H4 (cell line): ENCODE data around the gene TYROBP. TPM values are rescaled to one million over a fixed set of nuclear protein-coding genes. Genes with fewer than 3 reads are reported as not detected.
"Not testable (repeated sequence)": the region's sequence is repeated elsewhere in the genome, so short reads cannot be mapped to it uniquely, and the experiment has no call there.

Experiments used
- DNase-seq: peaks from one replicate; pipeline ENCODE4 v3.0.0-alpha.2; 2015; ENCODE audit warnings: low spot score
- total RNA-seq: library from RNA; depleted of rRNA; stranded (reverse); fragments of >200 nt; shearing (Covaris generic); gene quantifications from 2 replicates; pipeline ENCODE4 v1.2.3, GENCODE V29; 2014; rRNA removed

The TYROBP gene
- total RNA-seq, 1 experiment from 2014 or later, result not detected

DNA sequence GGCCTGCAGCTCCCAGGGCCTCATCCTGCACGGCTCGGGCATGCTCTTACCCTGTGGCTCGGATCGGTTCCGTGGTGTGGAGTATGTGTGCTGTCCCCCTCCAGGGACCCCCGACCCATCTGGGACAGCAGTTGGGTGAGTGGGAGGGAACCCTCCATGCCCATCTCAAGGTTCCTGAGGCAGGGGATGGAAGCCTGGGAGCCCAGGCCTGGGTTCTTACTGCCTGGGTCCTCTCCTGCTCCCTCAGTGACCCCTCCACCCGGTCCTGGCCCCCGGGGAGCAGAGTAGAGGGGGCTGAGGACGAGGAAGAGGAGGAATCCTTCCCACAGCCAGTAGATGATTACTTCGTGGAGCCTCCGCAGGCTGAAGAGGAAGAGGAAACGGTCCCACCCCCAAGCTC is 36.5 kb downstream of the TYROBP start:
- no peak for DNase-seq

DNA sequence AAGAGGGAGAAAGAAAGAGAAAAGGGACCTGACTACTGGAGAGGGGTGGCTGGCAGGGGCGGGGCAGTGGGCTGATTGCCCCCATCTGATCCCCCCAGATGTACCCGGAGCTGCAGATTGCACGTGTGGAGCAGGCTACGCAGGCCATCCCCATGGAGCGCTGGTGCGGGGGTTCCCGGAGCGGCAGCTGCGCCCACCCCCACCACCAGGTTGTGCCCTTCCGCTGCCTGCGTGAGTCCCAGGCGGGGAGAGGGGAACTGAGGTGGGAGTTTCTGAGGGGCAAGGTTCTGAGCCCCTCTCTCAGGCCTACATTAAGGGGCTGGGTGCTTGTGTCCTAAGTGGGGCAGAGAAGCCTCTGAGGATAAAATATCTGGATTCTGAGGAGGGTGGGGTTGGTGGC is 37.3 kb downstream of the TYROBP start:
- no peak for DNase-seq

DNA sequence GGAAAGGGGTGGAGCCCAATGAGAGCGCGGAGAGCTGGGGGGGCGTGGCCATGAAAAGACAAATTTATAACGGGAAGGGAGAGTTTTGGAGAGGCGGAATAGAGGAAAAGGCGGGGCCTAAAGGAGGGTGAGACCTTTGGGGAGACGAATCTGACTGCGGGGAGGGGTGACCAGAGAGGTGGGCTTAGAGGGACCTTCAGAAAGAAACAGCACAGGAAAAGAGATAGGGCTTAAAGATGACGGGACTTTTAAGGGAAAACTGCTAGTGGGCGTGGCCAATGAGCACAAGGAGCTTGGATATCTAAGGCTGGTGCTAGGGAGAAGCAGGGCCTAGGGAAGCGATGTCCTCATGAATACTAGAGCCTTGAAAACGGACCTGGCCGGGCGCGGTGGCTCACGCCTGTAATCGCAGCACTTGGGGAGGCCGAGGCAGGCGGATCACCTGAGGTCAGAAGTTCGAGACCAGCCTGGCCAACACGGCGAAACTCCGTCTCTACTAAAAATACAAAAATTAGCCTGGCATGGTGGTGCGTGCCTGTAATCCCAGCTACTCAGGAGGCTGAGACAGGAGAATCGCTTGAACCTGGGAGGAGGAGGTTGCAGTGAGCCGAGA is 37.9 kb downstream of the TYROBP start:
- DNase-seq, result not testable (repeated sequence)

DNA sequence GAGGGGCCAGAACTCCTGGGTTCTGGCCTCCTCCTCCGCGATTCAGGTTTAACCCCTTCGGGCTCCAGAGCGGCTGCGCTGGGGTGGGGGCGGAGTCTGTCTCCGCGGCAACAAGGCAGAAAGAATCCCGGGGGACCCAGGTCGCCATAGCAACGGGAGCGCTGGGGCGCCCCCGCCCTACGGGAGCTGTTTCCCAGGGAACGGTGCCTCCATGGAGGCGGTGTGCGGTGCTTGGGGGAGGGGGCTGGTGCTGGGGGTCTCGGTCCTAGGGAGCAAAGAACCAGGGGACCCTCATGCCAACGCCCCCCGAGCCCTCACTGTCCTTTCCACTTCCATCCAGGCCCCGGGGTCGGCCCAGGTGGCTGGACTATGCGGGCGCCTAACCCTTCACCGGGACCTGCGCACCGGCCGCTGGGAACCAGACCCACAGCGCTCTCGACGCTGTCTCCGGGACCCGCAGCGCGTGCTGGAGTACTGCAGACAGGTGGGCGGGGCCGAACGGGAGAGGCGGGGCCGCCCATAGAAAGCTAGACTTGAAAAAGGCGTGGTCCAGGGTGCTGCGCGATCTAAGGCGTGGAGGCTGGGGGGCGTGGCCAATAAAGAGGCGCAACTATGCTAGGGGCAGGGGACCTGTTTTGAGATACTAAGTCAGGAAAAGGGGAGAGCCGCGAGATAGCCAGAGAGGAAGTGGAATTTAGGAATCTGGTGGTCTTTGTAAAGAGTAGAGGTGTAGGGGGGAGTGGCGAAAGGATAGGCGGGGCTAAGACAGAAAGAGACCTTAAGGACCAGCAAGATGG is 38.6 kb downstream of the TYROBP start:
- no peak for DNase-seq

DNA sequence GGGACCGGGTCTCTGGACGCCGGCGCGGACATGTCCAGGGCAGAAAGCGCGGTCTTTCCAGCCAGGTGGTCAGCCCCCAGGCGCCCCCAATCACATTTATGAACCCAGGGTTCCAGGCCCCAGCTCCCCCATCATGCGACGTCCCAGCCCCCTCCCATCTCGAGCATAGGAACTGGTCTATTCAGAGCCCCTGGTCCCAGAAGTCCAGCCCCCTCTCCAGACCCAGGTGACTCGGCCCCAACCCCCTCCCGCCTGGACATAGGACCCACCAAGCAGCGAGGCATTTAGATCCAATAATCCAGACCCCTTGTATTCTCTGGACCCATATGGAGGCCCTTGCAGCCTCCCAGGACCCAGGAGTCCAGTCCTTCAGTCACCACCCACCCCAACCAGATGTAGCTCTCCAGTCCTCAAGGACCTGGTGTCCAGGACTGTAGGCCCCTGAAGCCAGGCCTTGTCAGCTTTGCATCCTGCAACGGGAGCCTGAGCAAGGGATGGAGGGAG is 39.2 kb downstream of the TYROBP start:
- no peak for DNase-seq

DNA sequence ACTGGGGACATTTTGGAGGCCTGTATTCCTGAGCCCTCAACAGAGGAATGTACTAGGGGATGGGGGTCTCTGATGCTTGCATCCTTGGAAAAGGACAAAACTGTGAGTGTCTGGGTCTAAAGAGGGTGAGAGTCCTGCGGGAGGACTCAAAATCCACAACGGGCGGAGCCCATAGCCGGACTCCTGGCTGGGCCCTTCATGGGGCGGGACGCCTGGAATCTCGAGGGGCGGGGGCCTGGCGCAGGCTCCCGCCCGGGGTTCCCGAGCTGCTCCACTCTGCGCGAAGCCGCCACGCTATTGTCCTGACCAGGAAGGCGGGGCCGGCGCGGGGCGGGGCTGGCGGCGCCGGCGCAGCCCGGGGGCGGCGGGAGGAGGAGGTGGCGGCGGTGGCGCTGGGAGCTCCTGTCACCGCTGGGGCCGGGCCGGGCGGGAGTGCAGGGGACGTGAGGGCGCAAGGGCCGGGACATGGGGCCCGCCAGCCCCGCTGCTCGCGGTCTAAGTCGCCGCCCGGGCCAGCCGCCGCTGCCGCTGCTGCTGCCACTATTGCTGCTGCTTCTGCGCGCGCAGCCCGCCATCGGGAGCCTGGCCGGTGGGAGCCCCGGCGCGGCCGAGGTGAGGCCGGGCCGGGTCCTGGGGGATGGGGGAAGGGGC is 39.8 kb downstream of the TYROBP start, which contains the start of gene APLP1:
TSS of gene APLP1 (plus strand) at position 403 of the 651 bp plus-strand sequence. CDS start at position 466, 63 bp downstream.
- peak; percentile 61 for DNase-seq

DNA sequence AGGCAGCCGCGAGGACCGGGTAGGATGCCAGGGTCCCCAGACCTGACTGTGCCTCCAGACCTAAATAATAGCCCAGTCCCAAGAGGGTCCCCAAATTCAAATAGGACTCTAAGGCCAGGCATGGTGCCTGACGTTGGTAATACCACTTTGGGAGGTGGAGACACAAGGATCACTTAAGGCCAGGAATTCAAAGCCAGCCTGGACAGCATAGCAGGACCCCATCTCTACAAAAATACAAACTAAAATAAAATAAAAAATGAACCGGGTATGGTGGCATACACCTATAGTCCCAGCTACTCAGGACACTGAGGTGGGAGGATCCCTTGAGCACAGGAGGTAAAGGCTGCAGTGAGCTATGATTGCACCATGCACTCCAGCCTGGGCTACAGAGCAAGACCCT is 45.1 kb downstream of the TYROBP start:
- no peak for DNase-seq

DNA sequence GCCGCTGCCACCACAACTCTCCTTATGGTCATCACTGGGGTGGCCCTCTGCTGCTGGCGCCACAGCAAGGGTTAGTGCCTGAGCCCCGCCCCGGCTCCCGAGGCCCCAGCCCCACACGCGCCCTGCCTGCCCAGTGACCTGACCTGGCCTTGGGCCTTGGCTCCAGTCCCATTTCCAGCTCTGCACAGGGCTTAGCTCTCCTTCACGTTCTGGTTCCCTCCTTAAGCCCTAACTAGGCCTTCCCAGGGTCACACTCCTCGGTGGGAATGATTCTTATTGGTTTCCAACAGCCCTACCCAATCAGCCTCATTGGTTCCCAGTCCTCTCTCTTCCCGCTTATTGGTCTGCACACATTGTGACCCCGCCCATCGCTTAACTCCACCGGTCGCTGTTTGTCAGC is 45.6 kb downstream of the TYROBP start:
- no peak for DNase-seq

DNA sequence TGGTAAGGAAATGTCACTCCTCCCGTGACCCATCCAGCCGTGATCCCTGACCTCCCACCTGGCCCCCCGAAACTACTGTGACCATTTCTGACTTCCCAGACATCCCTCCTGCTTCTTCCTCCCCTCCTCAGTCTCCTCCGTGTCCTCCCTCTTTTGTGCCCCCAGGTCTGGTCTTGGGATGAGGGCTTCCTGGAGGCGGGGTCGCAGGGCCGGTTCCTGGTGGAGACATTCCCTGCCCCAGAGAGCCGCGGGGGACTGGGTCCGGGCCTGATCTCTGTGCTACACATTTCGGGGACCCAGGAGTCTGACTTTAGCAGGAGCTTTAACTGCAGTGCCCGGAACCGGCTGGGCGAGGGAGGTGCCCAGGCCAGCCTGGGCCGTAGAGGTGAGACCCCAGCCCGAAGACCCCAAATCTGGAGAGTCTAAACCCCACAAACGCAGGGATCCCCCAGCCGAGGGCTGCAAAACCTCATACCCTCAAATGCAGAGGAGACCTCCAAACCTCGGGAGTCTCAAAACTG is 46.4 kb downstream of the TYROBP start:
- DNase-seq, result no peak

DNA sequence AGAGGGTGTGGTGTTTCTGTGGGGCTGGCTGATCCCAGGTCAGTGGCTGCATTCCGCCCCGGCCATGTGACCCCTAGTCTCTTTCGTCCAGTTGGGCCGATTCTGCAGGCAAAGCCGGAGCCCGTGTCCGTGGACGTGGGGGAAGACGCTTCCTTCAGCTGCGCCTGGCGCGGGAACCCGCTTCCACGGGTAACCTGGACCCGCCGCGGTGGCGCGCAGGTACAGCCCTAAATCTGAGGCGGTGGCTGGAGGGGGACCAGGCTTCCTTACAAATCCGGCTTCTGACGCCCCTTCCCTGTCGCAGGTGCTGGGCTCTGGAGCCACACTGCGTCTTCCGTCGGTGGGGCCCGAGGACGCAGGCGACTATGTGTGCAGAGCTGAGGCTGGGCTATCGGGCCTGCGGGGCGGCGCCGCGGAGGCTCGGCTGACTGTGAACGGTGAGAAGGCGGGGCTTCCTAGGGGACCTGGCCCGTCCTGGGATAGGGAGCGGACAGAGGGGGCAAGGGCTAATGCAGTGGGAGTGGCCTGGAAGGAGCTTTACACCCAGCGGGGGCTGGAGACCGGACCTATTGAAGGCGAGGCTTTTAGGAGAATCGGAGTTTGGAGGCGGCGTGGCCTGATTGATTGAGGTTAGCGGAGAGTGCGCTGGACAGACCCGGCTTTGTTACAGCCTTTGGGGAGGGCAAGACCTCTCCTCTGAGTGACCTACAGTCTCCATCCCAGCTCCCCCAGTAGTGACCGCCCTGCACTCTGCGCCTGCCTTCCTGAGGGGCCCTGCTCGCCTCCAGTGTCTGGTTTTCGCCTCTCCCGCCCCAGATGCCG is 47.1 kb downstream of the TYROBP start:
- DNase-seq, result no peak

DNA sequence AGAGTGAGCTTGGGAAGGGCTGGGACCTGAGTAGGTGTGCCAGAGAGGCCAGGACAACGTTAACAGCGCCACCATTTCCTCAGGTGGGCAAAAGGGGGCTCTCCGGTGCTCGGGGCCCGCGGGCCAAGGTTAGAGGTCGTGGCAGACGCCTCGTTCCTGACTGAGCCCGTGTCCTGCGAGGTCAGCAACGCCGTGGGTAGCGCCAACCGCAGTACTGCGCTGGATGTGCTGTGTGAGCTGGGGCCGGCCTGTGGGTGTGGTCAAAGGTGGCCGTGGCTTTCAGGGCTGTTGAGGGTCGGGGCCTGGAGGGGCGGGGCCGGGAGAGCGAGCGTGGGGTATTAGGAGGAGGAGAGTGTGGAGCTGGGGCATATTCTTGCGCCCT is 47.7 kb downstream of the TYROBP start:
- DNase-seq, result no peak

DNA sequence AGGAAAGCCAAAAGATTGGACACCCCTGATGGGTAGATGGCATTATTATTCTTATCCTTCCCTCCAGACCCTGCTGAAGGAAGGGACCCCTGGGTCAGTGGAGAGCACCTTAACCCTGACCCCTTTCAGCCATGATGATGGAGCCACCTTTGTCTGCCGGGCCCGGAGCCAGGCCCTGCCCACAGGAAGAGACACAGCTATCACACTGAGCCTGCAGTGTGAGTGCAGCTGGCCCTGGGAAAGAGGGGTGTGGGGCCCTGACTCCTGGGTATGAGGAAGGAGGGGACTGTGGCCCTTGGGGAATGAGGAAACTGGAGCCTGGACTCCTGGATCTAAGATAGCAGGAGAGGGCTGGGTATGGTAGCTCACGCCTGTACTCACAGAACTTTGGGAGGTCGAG is 48.7 kb downstream of the TYROBP start:
- DNase-seq, result no peak

DNA sequence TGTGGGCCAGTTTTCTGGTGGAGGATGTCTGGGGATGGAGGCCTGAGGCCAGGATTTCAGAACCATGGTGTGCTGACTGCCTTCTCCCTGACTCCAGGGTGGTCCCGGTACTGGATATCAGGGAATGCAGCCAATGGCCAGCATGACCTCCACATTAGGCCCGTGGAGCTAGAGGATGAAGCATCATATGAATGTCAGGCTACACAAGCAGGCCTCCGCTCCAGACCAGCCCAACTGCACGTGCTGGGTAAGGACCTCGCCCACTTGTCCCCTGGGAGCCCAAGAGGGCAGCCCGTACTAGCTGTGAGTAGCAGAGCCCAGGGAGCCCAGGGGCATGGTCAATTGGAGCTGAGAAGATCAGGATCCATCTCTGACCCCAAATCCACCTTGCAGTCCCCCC is 49.8 kb downstream of the TYROBP start:
- no peak for DNase-seq

DNA sequence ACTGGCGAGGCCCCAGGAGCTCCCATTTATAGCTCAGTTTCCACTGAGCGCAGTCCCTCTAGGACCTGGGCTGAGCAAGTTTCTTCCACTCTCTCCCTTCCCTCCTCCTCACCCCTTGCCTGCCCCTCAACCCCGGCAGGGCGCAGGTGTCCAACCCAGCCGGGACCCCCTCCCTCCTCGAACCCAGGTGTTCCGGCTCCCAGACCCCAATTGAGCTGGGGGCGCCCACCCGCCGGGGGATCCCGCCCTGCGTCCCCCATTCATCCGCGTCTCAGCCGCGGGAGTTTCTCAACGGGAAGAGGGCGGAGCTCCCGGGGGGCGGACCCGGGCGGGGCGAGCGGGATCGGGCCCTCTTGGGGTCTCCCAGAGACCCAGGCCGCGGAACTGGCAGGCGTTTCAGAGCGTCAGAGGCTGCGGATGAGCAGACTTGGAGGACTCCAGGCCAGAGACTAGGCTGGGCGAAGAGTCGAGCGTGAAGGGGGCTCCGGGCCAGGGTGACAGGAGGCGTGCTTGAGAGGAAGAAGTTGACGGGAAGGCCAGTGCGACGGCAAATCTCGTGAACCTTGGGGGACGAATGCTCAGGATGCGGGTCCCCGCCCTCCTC is 51.4 kb downstream of the TYROBP start, which contains the start of gene KIRREL2:
TSS of gene KIRREL2 (plus strand) at position 366 of the 604 bp plus-strand sequence. CDS start at position 575, 209 bp downstream.
- DNase-seq, result no peak

Other genes starting within 250 kb of the TYROBP start
- gene UPK1A, start 241.8 kb downstream of the TYROBP start, total RNA-seq, result not detected in 2 replicates
- gene ZBTB32, start 203.7 kb downstream of the TYROBP start, total RNA-seq, result not detected in 2 replicates
- 4.9 and 8.8 TPM in 2 replicates for gene KMT2B, start 190.3 kb downstream of the TYROBP start, total RNA-seq
- gene IGFLR1, start 165.8 kb downstream of the TYROBP start, total RNA-seq, result 6.2 and 31.2 TPM in 2 replicates
- 25.2 and 27.5 TPM in 2 replicates for gene U2AF1L4, start 162.9 kb downstream of the TYROBP start, total RNA-seq
- gene PSENEN, start 162.6 kb downstream of the TYROBP start, total RNA-seq, result 91.4 and 100 TPM in 2 replicates
- gene LIN37, start 159.7 kb downstream of the TYROBP start, total RNA-seq, result 11.5 and 15.5 TPM in 2 replicates
- gene HSPB6, start 151.3 kb downstream of the TYROBP start, total RNA-seq, result not detected in 2 replicates
- 9.6 and 15.3 TPM in 2 replicates for gene PROSER3, start 150.1 kb downstream of the TYROBP start, total RNA-seq
- gene ARHGAP33, start 132.7 kb downstream of the TYROBP start, total RNA-seq, result 1.5 and 2.2 TPM in 2 replicates
- gene PRODH2, start 95.5 kb downstream of the TYROBP start, total RNA-seq, result not detected in 2 replicates
- not detected in 2 replicates for gene NPHS1, start 55.8 kb downstream of the TYROBP start, total RNA-seq
- 0.08 and 0.19 TPM in 2 replicates for gene KIRREL2, start 51.4 kb downstream of the TYROBP start, total RNA-seq
- 28.7 and 45.8 TPM in 2 replicates for gene APLP1, start 39.7 kb downstream of the TYROBP start, total RNA-seq
- gene NFKBID, start 7.8 kb downstream of the TYROBP start, total RNA-seq, result 1.4 and 1.8 TPM in 2 replicates
- gene HCST, start 5.8 kb downstream of the TYROBP start, total RNA-seq, result not detected in 2 replicates
- gene LRFN3, start 28.1 kb upstream of the TYROBP start, total RNA-seq, result 4.6 and 5.6 TPM in 2 replicates
- gene SDHAF1, start 86.9 kb upstream of the TYROBP start, total RNA-seq, result 40.4 and 61.9 TPM in 2 replicates
- gene SYNE4, start 100.5 kb upstream of the TYROBP start, total RNA-seq, result 0.60 and 0.94 TPM in 2 replicates
- gene ALKBH6, start 105.9 kb upstream of the TYROBP start, total RNA-seq, result 47.7 and 63.7 TPM in 2 replicates
- 1.9 and 3.8 TPM in 2 replicates for gene CLIP3, start 124.6 kb upstream of the TYROBP start, total RNA-seq
- 1.9 and 6.3 TPM in 2 replicates for gene THAP8, start 146.0 kb upstream of the TYROBP start, total RNA-seq
- gene WDR62, start 146.6 kb upstream of the TYROBP start, total RNA-seq, result 21.5 and 21.9 TPM in 2 replicates
- not detected in 2 replicates for gene OVOL3, start 202.8 kb upstream of the TYROBP start, total RNA-seq
- gene POLR2I, start 206.6 kb upstream of the TYROBP start, total RNA-seq, result 192 and 193 TPM in 2 replicates
- gene TBCB, start 207.2 kb upstream of the TYROBP start, total RNA-seq, result 509 and 536 TPM in 2 replicates
- gene CAPNS1, start 231.8 kb upstream of the TYROBP start, total RNA-seq, result 462 and 482 TPM in 2 replicates
- not detected in 2 replicates for gene COX7A1, start 244.2 kb upstream of the TYROBP start, total RNA-seq